NCI-H2227 treated with DMSO at 0.1 percent for 48 hours (cell line): Measurements from ENCODE around the gene MCTP2.

Experiments used
- DNase-seq: peaks from one replicate; lab custom pipeline; 2025; lab: John Stamatoyannopoulos, UW

The MCTP2 gene

DNA sequence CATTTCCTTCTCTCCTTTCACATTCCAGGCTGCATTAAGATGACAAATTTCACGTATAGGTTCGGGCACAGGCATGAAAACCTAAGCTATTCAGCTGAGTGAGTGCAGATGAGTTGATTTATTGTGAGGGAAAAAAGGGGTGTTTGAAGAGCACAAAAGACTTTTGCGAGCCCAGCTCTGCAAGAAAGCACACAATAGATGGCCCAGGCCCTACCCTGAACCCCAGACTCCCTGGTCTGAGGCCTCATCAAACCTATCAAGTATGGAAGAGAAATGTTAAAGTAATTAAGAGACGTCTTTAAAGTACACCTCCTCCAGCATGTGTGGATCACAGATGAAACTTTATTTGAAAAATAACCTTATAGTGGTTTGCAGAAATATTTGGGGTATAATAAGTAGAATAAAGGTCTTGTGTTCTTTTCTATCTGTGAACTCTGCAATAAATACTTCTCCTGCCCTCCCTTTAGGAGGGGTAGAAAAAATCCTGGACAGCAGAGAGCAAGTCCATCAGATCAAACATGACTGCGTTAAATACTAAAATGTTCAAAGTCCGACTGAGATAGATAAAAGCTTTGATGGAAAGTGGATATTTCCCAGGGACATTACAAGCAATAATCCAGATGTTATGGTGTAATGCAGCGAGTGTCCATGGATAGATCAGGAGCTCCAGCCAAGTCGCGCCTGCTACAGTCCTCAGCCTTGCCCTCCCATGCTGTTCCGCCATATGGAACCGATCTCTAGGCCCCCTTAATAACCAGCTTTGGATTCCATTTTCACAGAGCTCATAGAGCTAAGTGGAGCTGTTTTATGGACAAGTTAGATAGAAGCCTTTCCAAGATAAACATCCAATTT, 121.5 kb downstream of the MCTP2 start:
- no peak for DNase-seq

DNA sequence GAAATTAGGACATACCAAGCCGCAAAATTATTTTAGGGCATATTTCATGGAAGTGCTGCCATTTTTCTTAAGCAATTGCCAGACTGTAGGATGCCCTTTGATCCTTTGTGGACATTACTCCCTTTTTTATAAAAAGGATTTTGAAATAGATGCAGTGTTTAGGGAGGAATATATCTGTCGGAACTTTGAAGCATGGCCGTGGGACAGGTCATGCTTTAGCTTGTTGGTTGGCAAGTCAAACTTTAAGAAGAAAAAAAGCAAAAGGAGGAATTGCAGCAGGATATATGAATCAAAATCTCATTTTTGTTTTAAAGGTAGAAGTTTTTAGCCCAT, 122.1 kb downstream of the MCTP2 start:
- no peak for DNase-seq

DNA sequence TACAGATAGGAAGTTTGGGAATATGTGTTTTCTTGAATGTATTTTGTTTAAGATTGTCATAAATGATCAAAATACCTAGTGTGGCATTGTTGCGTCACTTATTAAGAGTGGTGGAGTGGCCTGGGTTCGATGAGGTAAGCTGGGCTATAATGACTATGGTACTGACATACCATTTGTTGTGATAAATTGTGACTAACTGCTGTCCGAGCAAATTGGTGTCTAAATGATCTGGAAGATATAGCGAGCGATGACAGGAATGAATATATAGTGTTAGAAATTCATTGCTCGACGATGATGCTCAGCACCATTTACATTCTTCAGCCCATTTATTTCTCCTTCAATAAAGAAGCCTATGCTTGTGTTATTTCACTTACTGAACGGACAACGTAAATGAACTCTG, 123.3 kb downstream of the MCTP2 start:
- DNase-seq: no peak

DNA sequence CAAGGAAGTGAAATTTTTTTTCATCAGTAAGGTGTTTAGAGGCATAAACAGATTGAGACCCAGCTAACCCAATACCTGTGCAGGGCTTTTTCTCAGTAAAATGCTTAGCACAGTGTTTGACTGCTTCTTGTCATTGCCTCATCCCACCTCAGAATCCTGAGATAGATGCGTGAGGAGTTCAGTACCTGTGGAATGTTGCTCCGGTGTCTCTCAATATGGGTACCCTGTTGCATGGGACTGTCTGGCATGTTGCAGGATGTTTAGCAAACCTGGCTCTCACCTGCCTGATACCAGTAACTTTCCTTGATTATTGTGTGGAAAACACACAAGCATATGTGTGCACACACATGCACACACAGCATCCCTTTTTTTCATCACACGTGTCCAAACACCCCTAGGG, 128.4 kb downstream of the MCTP2 start:
- no peak for DNase-seq

DNA sequence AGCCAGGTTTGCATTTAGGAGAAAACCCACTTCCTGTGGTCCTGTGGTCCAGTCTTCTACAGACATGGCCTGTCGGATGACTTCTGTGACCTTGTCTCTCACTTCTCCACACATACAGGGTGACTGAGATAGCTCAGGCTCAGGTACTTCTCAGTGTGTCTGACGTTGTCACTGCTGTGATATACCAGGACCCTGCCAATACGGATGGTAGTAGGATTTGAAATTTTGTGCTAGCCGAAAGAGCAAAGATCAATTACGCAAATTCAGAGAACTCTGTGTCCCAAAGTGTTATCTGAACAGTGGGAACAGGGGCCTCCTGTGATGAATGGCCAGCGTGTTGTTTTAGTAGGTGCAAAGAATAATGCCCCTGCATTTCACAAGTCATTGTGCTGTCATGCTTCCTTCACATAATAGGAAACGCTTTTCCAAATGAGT, 128.9 kb downstream of the MCTP2 start:
- DNase-seq: no peak

DNA sequence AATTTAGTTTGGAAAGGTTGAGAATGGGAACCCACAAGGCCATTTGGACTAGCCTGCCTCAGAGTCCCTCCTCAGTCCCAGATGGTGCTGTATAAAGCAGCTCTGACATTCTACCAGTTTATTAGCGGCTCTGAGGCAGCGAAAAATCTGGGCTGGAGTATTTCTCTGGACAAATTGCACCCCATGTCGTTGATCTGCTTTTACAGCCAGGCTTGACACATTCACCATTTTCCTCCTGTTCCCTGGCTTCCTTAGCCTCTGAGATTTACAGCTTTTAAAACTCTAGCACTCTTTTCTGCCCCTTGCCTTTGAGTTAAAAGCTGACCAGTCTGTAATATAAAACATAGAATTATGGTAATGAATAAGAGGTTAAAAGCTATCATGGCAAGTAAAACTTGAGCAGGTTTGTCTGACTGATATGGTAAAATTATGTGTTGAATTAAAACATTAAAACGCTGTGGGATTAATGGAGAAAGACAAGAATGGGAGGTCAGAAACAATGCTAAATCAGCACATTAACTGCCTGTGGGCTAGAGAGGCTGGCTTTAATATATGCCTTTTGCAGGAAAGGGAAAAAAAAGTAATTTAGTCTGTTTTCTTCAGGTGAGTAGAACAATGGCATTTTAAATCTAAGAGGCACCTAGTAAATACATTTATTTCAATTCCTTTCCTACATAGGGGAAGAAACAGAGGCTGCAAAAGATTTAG, 131.2 kb downstream of the MCTP2 start:
- no peak for DNase-seq

DNA sequence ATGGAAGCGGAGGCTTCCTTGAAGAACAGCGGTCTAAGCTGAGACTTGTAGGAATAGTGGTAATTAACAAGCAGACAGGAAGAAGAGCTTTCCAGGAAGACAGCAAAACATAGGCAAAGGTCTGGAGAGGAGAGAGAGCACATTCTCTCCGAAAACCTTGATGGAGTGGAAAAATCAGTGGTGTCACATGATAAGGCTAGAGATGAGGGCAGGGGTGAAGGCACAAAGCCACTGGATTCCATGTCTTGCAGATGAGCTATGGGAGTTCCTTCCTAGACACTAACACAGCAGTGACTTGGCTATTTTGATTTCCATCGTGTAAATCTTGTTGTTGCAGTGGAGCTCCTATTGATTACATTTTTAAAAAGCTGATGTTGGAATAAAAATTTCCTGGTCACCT, 132.0 kb downstream of the MCTP2 start:
- no peak for DNase-seq

DNA sequence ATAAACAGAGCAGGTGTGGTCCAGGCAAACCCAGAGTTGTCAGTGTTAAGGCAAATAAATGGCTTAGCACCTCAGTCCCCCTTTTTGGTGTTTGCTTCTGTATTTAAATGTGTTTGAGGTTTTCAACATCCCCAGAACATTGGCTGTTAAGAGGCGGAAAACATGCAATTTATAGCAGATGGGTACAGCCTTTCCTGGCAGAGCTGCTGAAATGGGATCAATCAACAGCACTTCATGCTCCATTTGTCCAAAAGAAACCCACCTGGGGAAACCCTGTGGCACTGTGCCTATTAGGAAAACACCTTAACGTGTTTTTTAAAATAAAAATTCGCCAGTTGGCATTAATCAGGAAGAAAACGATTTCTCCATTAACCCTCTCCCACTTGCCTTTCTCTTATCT, 135.4 kb downstream of the MCTP2 start:
- DNase-seq: no peak

DNA sequence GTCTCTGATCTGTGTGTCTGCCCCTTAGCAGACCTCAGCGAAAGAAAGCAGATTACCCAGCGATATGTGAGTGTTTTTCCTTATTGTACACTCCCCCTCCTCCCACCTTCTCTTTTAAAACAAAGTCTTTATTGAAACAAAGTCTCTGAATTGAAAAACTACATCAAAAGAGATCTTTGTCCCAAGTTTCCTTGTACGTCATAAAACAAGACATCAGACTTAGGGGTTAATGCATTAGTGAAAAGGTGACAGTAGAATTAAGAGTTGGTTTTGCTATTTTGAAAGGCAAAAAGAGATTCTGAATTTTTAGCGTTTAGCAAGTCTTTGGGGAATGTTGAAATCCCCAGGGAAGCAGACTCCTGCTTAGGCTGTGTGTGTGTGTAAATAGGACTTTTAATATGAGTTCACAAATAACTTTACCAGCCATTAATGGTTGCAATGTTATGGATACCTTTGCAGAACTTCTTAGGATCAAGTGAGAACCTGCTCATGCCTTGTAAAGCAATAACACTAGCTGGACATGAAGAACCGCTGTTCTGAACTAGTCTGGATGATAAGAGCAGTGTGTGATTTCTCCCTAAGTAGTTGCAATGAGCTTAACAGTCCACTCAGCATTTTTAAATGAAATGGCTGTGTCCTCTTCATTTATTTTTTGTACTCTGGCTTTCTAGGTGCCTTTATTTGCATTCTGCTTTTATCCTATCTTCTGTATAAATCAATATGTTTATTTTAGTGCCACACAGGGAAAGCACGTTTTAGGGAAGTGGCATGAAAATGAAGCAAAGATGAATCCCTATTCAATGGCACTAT, 136.6 kb downstream of the MCTP2 start:
- DNase-seq: no peak

DNA sequence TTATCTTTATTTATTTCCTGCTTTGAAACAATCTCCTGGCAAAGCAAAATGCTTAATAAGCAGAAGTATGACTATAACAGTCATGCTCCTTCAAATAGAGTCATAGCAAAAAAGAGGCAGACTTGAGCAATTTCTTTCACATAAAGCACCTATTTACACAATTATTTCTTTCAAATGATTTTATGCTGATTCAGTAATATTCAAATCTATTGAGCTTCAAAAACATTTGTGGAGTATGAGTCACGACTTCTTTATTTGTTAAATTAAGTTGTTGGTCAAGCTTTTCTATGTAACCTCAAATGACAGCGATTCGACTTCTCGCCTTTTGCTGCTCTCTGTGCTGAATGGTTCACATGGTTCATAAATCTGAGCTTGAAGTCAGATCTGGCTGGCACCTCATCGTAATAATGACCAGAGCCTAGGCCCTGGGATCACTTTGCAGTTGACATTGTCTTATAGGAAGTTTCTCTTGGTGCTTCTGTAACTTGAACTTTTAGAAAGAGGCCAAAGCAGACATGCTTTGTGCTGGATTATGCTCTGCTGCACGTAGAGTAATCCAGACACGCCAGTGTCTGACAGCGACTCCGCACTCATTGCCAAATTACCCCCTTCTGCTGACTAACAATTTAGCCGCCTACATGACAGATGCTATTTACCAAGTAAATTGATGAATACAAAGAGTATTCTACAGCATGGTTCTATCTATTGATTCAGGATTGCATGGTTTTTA, 139.0 kb downstream of the MCTP2 start:
- peak; percentile 39 for DNase-seq

DNA sequence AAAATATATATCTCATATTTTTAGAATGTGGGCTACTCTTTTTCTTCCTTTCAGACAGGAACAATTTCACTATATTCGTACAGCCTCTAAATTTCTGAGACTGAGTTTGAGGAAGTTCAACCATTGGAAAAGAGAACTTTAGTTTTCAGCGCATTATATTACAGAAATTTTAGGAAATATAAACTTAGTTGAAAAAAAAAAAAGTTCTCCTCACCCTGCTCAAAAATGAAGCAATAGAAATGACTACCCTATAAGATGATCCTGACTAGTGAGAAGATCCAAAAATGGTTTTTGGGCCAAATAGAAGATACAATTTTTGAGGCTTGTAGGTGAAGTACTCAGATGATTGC, 139.6 kb downstream of the MCTP2 start:
- no peak for DNase-seq

DNA sequence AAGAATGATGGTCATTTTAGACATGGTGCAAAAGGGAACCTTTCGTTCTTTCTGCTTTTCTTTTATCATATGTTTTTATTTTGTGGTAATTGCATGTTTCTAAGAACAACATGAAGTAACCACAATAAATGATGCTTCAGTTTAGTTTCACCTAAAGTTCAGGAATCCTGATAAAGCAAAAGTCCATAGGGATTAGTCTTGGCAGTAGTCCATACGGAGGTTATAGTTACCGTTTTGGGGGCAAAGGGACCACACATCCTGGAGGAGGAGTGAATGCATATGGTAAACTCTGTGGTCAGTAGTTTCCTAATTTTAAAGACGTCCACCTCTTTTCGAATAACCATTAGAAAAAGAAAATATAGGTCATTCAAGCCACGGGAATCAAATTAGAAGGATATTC, 141.5 kb downstream of the MCTP2 start:
- no peak for DNase-seq

DNA sequence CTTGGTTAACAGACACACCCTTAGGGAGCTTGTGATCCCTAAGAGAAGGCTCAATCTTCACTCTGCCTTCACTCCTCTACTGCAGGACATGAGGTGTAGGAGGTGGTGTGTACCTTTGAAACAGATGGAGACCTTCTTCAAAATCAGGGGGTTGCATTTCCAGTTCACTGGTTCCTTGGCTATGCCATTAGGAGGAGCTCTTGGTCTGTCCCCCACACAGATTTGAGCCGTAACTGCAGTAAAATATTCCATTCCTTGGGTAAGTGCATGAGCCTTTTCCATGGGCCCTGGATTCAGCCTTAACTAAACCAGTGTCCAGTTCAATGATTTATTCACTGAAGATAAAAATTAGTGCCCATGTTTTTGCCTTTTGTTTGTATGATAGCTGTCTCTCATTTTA, 144.6 kb downstream of the MCTP2 start:
- no peak for DNase-seq

DNA sequence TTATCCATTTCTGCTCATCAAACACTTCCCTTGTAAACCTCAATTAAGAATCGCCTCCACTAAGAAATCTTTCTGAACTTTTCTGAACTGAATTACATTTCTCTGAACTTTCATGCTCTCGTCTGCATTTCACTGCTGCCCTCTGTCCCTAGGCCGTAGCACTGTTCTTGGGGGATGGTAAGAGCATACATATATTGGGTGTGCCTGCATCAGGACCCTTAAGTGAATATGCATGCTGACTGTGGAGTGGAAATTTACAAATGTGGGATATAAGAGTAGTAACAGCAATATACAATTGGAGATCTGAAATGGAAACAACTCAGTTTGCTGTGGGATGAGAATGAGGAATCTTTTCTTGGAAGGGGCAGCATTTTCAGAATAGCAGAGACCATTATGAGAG, 148.6 kb downstream of the MCTP2 start:
- DNase-seq: no peak

DNA sequence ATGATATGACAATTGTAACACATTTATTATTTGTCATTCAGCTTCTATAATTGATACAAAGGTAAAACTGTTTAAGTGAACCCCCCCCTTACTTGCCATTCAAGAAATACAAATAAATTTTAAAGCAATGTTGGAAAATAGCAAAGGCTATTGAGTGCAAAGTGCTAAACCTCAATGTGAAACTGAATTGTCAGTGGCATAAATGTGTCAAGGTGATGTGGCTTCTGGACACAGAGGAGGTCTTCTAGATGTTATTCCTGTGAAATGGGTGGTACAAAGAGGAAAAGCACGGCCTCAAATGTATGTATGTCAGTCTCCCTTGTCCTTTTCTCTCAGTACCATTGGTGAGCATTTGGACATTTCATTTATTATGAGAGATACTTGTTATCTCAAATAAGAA, 149.4 kb downstream of the MCTP2 start:
- no peak for DNase-seq

DNA sequence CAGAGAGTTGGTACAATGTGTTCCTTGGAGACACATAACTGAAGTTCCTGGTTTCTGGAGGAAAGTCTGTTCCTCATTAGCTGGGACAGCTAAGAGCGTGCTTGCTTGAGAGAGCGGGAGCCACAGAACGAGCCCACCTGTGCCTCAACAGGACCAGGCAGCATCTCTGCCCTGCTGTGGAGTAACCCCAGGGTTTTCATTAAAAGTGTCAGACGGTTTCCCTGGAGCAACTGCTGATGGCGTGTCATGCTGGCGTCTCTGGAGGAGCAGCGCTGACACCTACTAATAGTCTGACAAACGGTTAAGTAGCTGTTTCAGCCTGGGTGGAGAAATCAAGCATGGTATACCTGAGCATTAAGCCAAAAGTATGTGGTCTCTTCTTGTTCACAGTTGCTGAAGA, 150.0 kb downstream of the MCTP2 start:
- DNase-seq: no peak

DNA sequence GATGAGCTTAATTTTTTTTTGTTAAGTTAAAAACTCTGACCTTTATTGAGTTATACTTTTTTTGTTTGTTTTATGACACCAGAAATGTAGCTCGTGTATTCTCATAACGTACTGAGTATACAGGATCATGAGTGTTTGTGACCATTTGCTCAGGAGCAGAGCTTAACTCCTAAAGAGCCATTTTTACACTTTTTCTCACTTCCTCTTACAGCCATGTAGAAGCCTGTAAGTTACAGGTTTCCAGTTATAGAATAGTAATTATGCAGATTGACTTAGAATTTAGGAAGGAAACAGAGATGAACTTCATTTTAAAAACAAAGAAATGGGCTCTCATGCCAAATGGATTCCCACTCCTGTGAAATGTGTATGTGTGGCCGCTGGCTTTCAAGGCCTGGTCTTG, 151.7 kb downstream of the MCTP2 start:
- no peak for DNase-seq

DNA sequence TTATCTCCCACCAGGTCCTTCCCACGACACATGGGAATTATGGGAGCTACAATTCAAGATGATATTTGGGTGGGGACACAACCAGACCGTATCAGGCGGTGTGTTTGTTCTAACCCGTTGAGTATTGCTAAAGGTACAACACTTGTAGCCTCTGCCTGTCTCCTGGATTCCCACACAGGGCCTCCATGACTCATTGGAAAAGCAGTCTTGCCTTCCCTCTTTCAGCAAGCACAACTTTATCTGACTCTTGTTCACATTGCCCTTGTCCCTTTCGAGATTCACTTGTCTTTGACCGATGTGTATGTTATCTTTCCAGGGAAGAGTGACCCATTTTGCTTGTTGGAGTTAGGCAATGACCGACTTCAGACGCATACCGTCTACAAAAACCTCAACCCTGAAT, 152.3 kb downstream of the MCTP2 start:
- no peak for DNase-seq

DNA sequence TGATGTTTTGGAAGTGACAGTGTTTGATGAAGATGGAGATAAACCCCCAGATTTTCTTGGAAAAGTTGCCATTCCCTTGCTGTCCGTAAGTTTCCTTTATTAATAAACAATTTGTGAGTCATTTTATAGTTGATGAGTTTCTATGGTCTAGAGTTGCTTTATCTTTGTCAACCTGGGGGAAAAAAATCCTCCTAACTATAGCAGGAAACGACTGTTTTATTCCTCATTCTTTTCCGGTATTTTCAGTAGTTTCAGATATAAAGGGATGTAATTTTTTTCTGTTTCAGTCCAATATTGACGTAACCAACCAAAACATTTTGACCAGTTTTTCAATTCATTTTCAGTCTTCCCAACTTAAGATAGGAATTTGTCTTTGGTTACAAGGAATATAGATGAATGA, 154.1 kb downstream of the MCTP2 start:
- no peak for DNase-seq

DNA sequence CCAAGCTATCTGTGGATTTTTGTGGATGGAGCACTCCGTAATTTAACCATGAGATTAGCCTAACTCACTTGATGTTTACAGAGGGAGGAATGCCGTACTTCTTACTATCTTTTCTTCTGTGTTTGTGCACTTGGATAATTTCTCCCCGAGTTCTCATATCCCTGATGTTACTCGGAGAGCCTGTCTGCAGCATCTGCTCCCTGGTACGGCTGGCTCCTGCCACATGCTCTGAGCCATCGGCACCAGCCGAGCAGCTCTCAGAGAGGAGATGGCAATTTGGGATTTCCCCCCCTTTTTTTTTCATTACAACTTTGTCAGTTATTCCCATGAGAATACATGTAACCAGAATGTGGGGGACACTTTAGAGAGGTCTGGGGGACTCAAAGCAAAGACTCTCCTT, 155.0 kb downstream of the MCTP2 start:
- no peak for DNase-seq

DNA sequence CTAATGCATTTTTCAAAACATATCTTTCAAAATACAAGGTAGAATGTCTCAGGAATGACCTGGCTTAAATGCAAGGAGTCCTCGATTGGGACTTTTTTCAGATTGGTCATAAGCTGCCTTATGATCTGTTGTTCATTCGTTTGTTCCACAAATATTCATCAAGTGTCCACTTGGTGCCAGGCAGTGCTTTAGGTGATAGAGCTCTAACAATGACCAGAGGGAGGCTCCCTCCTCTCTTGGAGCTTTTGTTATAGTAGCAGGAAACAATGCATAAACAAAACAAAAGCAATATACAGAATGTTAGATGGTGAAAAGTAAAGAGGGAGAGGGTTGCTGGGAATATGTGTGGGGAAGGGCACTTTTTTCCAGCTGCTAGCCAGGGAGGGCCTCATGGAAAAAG, 156.1 kb downstream of the MCTP2 start:
- no peak for DNase-seq

DNA sequence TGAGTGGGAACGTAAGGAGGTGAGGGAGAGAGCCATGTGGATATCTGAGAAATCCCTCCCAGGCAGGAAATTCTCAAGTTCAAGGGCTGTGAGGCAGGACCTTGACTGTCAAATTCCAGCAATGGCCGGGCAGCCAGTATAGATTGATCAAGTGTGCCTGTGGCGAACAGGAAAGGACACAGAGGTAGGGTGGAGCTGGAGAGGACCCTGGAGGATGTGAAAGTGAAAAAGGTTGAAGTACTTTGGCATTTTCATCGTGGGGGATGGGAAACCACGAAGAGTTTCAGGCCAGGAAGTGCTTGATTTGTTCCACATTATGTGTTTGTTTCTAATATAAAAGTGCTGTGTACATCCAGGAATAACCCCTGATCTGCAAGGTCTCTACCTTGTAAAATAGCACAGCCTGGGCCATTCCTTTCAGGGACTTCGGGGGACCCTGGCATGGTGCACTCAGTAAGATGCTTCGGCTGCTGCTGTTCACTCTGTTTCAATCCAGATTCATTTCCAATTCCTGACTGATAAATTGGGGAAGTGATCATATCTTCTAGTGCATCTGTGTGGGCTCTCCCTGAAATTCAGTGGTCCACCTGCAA, 156.6 kb downstream of the MCTP2 start:
- no peak for DNase-seq
